ENCODE results near the gene ELL2.

Gene ELL2

GRCh38 chr5:95954716-95955115, 6.9 kb downstream of the ELL2 start:
- no peak for DNase-seq

GRCh38 chr5:95953021-95953702, 8.5 kb downstream of the ELL2 start:
- no peak for DNase-seq

GRCh38 chr5:95951916-95952315, 9.7 kb downstream of the ELL2 start:
- no peak for DNase-seq

GRCh38 chr5:95949810-95950209, 11.8 kb downstream of the ELL2 start:
- no peak for DNase-seq

GRCh38 chr5:95948631-95949030, 13.0 kb downstream of the ELL2 start:
- no peak for DNase-seq

- DNase-seq: no peak
These were observed 15.2 kb downstream of the ELL2 start for GRCh38 chr5:95946451-95946850.

GRCh38 chr5:95942968-95943367, 18.7 kb downstream of the ELL2 start:
- DNase-seq: no peak

GRCh38 chr5:95942414-95942813, 19.2 kb downstream of the ELL2 start:
- DNase-seq: no peak

GRCh38 chr5:95941756-95942155, 19.9 kb downstream of the ELL2 start:
- DNase-seq: no peak

GRCh38 chr5:95940758-95941682, 20.6 kb downstream of the ELL2 start:
- DNase-seq: no peak

GRCh38 chr5:95939465-95939864, 22.2 kb downstream of the ELL2 start:
- no peak for DNase-seq

- DNase-seq: no peak
These were observed 22.9 kb downstream of the ELL2 start for GRCh38 chr5:95938766-95939165.

- DNase-seq: no peak
These were observed 23.3 kb downstream of the ELL2 start for GRCh38 chr5:95938347-95938746.

GRCh38 chr5:95937607-95938152, 24.0 kb downstream of the ELL2 start:
- DNase-seq: no peak

- DNase-seq: no peak
These were observed 24.7 kb downstream of the ELL2 start for GRCh38 chr5:95936812-95937397.

- no peak for DNase-seq
These were observed 26.0 kb downstream of the ELL2 start for GRCh38 chr5:95935553-95936100.

- DNase-seq: no peak
These were observed 27.3 kb downstream of the ELL2 start for GRCh38 chr5:95934207-95934804.

- no peak for DNase-seq
These were observed 28.7 kb downstream of the ELL2 start for GRCh38 chr5:95932941-95933340.

GRCh38 chr5:95931079-95931833, 30.4 kb downstream of the ELL2 start:
- DNase-seq: no peak

- DNase-seq: no peak
These were observed 31.3 kb downstream of the ELL2 start for GRCh38 chr5:95930141-95930930.

- no peak for DNase-seq
These were observed 32.9 kb downstream of the ELL2 start for GRCh38 chr5:95928724-95929253.
